Measurements from ENCODE around the gene GNMT. TPM values are rescaled to one million over a fixed set of nuclear protein-coding genes. Genes with fewer than 3 reads are reported as not detected.

GNMT gene
- polyA plus RNA-seq, 1 experiment = 0.07 TPM

- TF ChIP-seq CTCF (IDR thresholded peaks at IDR 0.05; ENCODE audit: low read depth, low read length) = no peak
- POLR2A ChIA-PET = interaction anchor here (0.6 to 1.0 kb wide), 2 partner anchors 134 to 613 kb away, joined by 3 to 6 read pairs; no protein-coding TSS in a partner anchor
- Histone ChIP-seq H3K4me3 (ENCODE audit: low read depth, low read length) (no peak overlapping the region), H3K27me3 (ENCODE audit: control insufficient read depth, insufficient read depth, low read length) (peaks cover 2% of the 10 kb centered on the region), H3K27ac (ENCODE audit: low read depth, low read length) (no peak overlapping the region), H3K9me3 (ENCODE audit: control insufficient read depth, insufficient read depth, low read length) (no peaks in the 10 kb centered on the region)
- CTCF ChIA-PET = no interaction called here
- DNase-seq (ENCODE audit: low read depth, low spot score) = no peak
Measured at GRCh38 chr6:42916288-42916687, 44.3 kb upstream of the GNMT start.

- peaks cover 2% of the 10 kb centered on the region for H3K27me3 ChIP-seq (ENCODE audit: control insufficient read depth, insufficient read depth, low read length)
- no peak for TF ChIP-seq CTCF (IDR thresholded peaks at IDR 0.05; ENCODE audit: low read depth, low read length)
- H3K27ac ChIP-seq (ENCODE audit: low read depth, low read length) = no peak overlapping the region
- POLR2A ChIA-PET = interaction anchor here (0.7 kb wide), 1 partner anchor 11 kb away, joined by 4 read pairs; no protein-coding TSS in a partner anchor
- no peaks in the 10 kb centered on the region for H3K9me3 ChIP-seq (ENCODE audit: control insufficient read depth, insufficient read depth, low read length)
- CTCF ChIA-PET = no interaction called here
- DNase-seq (ENCODE audit: low read depth, low spot score) = no peak
- H3K4me3 ChIP-seq (ENCODE audit: low read depth, low read length) = no peak overlapping the region
Measured at GRCh38 chr6:42921801-42922200, 38.8 kb upstream of the GNMT start.

GRCh38 chr6:42923666-42924065 lies 36.9 kb upstream of the GNMT start:
- CTCF ChIA-PET = no interaction called here
- H3K27ac ChIP-seq (ENCODE audit: low read depth, low read length) = no peak overlapping the region
- peaks cover 2% of the 10 kb centered on the region for H3K27me3 ChIP-seq (ENCODE audit: control insufficient read depth, insufficient read depth, low read length)
- no peak for TF ChIP-seq CTCF (IDR thresholded peaks at IDR 0.05; ENCODE audit: low read depth, low read length)
- no peak for DNase-seq (ENCODE audit: low read depth, low spot score)
- POLR2A ChIA-PET = no interaction called here
- no peaks in the 10 kb centered on the region for H3K9me3 ChIP-seq (ENCODE audit: control insufficient read depth, insufficient read depth, low read length)
- no peak overlapping the region for H3K4me3 ChIP-seq (ENCODE audit: low read depth, low read length)

GRCh38 chr6:42925248-42925857 lies 35.2 kb upstream of the GNMT start:
- ChIA-PET POLR2A (no interaction called here), CTCF (interaction anchor here (0.6 kb wide), 1 partner anchor 35 kb away, joined by 3 read pairs; the partner anchor contains the start of gene GNMT)
- Histone ChIP-seq H3K27me3 (ENCODE audit: control insufficient read depth, insufficient read depth, low read length) (peaks cover 2% of the 10 kb centered on the region), H3K9me3 (ENCODE audit: control insufficient read depth, insufficient read depth, low read length) (no peaks in the 10 kb centered on the region), H3K27ac (ENCODE audit: low read depth, low read length) (no peak overlapping the region), H3K4me3 (ENCODE audit: low read depth, low read length) (no peak overlapping the region)
- no peak for TF ChIP-seq CTCF (IDR thresholded peaks at IDR 0.05; ENCODE audit: low read depth, low read length)
- no peak for DNase-seq (ENCODE audit: low read depth, low spot score)

- Histone ChIP-seq H3K27ac (ENCODE audit: low read depth, low read length) (peak within 1 kb of the TSS; percentile 96), H3K27me3 (ENCODE audit: control insufficient read depth, insufficient read depth, low read length) (peaks cover 2% of the 10 kb centered on the region), H3K4me3 (ENCODE audit: low read depth, low read length) (peak within 1 kb of the TSS; percentile 76), H3K9me3 (ENCODE audit: control insufficient read depth, insufficient read depth, low read length) (no peaks in the 10 kb centered on the region)
- TF ChIP-seq CTCF (IDR thresholded peaks at IDR 0.05; ENCODE audit: low read depth, low read length) = no peak
- POLR2A ChIA-PET = interaction anchor here (0.6 to 1.9 kb wide), 22 partner anchors 9 to 878 kb away, joined by 3 to 18 read pairs (median 4); partner anchors contain the start of genes CUL7, CUL9, GNMT and KLHDC3
- DNase-seq (ENCODE audit: low read depth, low spot score) = peak; percentile 93
- CTCF ChIA-PET = interaction anchor here (1.1 to 1.8 kb wide), 3 partner anchors 28 to 85 kb away, joined by 3 to 7 read pairs (median 4); partner anchors contain the start of gene KLHDC3
Measured at GRCh38 chr6:42928986-42929820, 31.4 kb upstream of the GNMT start, which contains the start of gene CNPY3. Gene CNPY3 (plus strand): TSS chr6:42929480. CDS start chr6:42929571, 91 bp downstream.
